Osteoblast (primary cell): ENCODE measurements around the gene HPS4. TPM values are rescaled to one million over a fixed set of nuclear protein-coding genes. Genes with fewer than 3 reads are reported as not detected.

Source experiments
- DNase-seq: peaks from one replicate; pipeline ENCODE4 v3.0.0; 2011; ENCODE audit warnings: low spot score, mixed read lengths; ENCODE audit not compliant: insufficient read length; ENCODE audit errors: missing footprints
- H2AFZ ChIP-seq: 2 replicates; pipeline ENCODE4 v1.6.0; 2011; ENCODE audit warnings: mild to moderate bottlenecking, low read length
- H3K27ac ChIP-seq: 2 replicates; pipeline ENCODE4 v1.5.1; 2011; ENCODE audit warnings: mild to moderate bottlenecking, low read depth, low read length, moderate library complexity
- H3K27me3 ChIP-seq: 2 replicates; pipeline ENCODE4 v1.6.0; 2012; ENCODE audit warnings: mild to moderate bottlenecking, control low read depth, inconsistent platforms, low read length, moderate library complexity; ENCODE audit not compliant: insufficient read depth
- H3K36me3 ChIP-seq: 2 replicates; pipeline ENCODE4 v1.5.1; 2011; ENCODE audit warnings: mild to moderate bottlenecking, low read length, control low read depth, moderate library complexity; ENCODE audit not compliant: insufficient read depth
- H3K4me1 ChIP-seq: 2 replicates; pipeline ENCODE4 v1.5.1; 2011; ENCODE audit warnings: mild to moderate bottlenecking, low read length, control low read depth, moderate library complexity; ENCODE audit not compliant: insufficient read depth
- H3K4me2 ChIP-seq: 2 replicates; pipeline ENCODE4 v1.6.0; 2011; ENCODE audit warnings: mild to moderate bottlenecking, low read length; ENCODE audit not compliant: insufficient read depth
- H3K4me3 ChIP-seq: fragments of 200-600 bp; sonication (generic); 3 replicates; pipeline ENCODE4 v1.5.1; 2012; ENCODE audit warnings: mild to moderate bottlenecking, low read length, inconsistent platforms; ENCODE audit not compliant: insufficient read depth
- H3K79me2 ChIP-seq: 2 replicates; pipeline ENCODE4 v1.6.0; 2012; ENCODE audit warnings: mild to moderate bottlenecking, low read length, control low read depth, inconsistent platforms; ENCODE audit not compliant: insufficient read depth
- H3K9me3 ChIP-seq: 2 replicates; pipeline ENCODE4 v1.5.1; 2011; ENCODE audit warnings: low read depth, low read length, control low read depth
- H4K20me1 ChIP-seq: 2 replicates; pipeline ENCODE4 v1.6.0; 2012; ENCODE audit warnings: mild to moderate bottlenecking, low read length, control low read depth; ENCODE audit not compliant: insufficient read depth
- total RNA-seq: library from RNA; depleted of rRNA; stranded (reverse); fragments of >200 nt; gene quantifications from 2 replicates; pipeline ENCODE4 v1.2.3, GENCODE V29; 2012
- TF ChIP-seq, protein P1 (sequence below): IDR thresholded peaks from 2 replicates; pipeline ENCODE4 v1.5.1; 2011; ENCODE audit warnings: mild to moderate bottlenecking, low read depth, low read length, moderate library complexity; ENCODE audit errors: extremely low read depth

Gene HPS4
- total RNA-seq, 1 donor = 47.4 TPM

DNA sequence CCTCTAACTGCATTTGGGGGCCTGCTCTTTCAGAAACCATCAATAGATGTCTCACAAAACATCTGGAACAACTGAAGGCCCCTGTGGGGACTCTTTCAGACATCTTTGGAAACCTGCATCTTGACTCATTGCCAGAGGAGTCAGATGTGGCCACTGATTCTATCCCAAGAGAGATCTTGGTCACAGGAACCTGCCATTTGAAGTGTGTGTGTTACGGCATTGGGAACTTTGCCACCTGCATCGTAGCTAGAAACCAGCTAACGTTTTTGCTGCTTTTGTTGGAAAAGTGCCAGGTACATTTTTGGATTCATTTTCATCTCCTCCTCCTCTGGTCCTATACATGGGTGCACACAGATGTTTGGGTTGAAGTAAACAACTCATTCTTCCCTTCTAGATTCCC is 4.4 kb upstream of the HPS4 start:
- peaks cover 51% of the 10 kb centered on the region for H3K36me3 ChIP-seq
- peaks cover 13% of the 10 kb centered on the region for H3K4me1 ChIP-seq
- H4K20me1 ChIP-seq = no peaks in the 10 kb centered on the region
- no peak for DNase-seq
- H3K27me3 ChIP-seq = no peaks in the 10 kb centered on the region
- no peak overlapping the region for H3K4me3 ChIP-seq
- no peak overlapping the region for H3K4me2 ChIP-seq
- H3K79me2 ChIP-seq = peaks cover 25% of the 10 kb centered on the region
- H2AFZ ChIP-seq = no peak overlapping the region
- H3K9me3 ChIP-seq = no peaks in the 10 kb centered on the region
- no peak overlapping the region for H3K27ac ChIP-seq
- TF ChIP-seq, protein P1, sequence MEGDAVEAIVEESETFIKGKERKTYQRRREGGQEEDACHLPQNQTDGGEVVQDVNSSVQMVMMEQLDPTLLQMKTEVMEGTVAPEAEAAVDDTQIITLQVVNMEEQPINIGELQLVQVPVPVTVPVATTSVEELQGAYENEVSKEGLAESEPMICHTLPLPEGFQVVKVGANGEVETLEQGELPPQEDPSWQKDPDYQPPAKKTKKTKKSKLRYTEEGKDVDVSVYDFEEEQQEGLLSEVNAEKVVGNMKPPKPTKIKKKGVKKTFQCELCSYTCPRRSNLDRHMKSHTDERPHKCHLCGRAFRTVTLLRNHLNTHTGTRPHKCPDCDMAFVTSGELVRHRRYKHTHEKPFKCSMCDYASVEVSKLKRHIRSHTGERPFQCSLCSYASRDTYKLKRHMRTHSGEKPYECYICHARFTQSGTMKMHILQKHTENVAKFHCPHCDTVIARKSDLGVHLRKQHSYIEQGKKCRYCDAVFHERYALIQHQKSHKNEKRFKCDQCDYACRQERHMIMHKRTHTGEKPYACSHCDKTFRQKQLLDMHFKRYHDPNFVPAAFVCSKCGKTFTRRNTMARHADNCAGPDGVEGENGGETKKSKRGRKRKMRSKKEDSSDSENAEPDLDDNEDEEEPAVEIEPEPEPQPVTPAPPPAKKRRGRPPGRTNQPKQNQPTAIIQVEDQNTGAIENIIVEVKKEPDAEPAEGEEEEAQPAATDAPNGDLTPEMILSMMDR = no peak

DNA sequence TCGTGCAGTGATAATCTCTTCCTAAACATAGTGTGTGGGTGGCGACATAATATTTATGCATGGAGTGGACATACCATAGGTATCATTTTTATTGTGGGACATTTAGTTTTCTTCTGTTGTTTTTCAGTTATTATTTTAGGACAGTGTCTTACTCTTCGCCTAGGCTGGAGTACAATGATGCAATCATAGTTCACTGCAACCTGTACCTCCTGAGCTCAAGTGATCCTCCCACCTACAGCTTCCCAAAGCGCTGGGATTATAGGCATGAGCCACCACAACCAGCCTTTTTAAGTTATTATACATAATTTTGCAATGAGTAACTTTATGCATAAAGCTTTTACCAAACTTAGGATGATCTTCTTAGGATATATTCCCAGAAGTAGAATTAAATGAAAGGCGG is 2.8 kb upstream of the HPS4 start:
- Histone ChIP-seq H3K4me1 (peaks cover 23% of the 10 kb centered on the region), H3K36me3 (peaks cover 35% of the 10 kb centered on the region), H3K79me2 (peaks cover 39% of the 10 kb centered on the region), H2AFZ (no peak overlapping the region), H4K20me1 (no peaks in the 10 kb centered on the region), H3K9me3 (no peaks in the 10 kb centered on the region), H3K27ac (no peak overlapping the region), H3K4me3 (no peak overlapping the region), H3K27me3 (no peaks in the 10 kb centered on the region), H3K4me2 (no peak overlapping the region)
- TF ChIP-seq, protein P1 = no peak
- no peak for DNase-seq

DNA sequence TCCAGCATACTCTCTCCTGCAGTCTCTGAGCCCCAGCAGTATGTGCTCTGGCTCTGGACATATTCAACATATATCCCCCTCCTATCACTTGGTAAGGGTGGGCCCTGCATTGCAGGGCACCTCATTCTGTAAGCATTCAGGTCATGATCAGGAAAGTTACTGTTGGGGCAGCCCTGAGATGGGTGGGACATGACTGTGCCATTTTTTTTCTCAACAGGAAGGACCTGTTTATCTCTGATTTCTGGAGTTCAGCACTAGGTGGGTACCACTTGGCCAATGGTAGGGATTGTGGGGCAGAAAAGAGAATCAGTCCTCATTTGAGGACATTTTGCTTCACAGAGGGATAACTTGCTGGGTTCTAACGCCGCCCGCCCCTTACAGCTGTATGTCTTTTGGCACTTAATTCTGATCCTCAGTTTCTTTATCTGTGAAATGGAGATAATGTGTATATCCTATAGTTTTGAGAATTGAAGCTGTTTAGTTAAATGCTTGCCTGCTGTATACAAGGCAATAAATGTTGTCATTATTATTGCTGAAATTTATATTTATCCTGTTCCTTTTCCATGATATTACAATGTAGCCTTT is 2.3 kb upstream of the HPS4 start:
- Histone ChIP-seq H3K4me2 (peak overlapping the region; percentile 82), H3K27me3 (no peaks in the 10 kb centered on the region), H3K9me3 (no peaks in the 10 kb centered on the region), H3K36me3 (peaks cover 30% of the 10 kb centered on the region), H4K20me1 (no peaks in the 10 kb centered on the region), H3K79me2 (peaks cover 44% of the 10 kb centered on the region), H2AFZ (no peak overlapping the region), H3K27ac (peak overlapping the region; percentile 92), H3K4me3 (no peak overlapping the region), H3K4me1 (peaks cover 23% of the 10 kb centered on the region)
- TF ChIP-seq, protein P1 = no peak
- no peak for DNase-seq

DNA sequence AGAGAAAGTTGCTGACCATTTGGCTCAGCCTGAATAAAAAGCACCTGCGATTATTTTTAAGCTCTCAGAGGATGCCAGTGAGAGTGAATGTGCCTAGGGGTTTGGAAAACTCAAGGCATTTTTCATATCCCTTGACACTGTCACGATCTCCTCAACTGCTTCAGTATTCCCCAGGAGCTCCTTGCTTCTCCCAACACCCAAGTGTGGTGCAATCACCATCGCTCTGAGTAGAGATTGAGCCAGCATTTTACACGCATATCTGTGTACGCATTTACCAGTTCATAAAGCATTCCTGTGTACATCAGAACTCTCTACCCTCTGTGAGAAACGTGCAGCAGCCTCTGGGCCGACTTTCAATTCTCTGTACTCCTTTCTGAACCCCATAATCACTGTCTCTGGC is 1.4 kb upstream of the HPS4 start:
- H3K36me3 ChIP-seq = peaks cover 22% of the 10 kb centered on the region
- no peaks in the 10 kb centered on the region for H3K27me3 ChIP-seq
- H3K4me2 ChIP-seq = peak overlapping the region; percentile 82
- DNase-seq = peak; percentile 73
- TF ChIP-seq, protein P1 = no peak
- peaks cover 26% of the 10 kb centered on the region for H3K4me1 ChIP-seq
- H2AFZ ChIP-seq = no peak overlapping the region
- no peaks in the 10 kb centered on the region for H3K9me3 ChIP-seq
- peak overlapping the region; percentile 12 for H3K4me3 ChIP-seq
- H3K79me2 ChIP-seq = peaks cover 52% of the 10 kb centered on the region
- H3K27ac ChIP-seq = peak overlapping the region; percentile 92
- no peaks in the 10 kb centered on the region for H4K20me1 ChIP-seq
